HEK293T (cell line): ENCODE data around the gene ARMH4.

Source experiments
- CTCF ChIA-PET: fragments of 350-600 bp; formaldehyde crosslinking; extraction: SDS; loops from one replicate; lab custom pipeline; 2021; ENCODE audit warnings: antibody characterized with exemption, inconsistent platforms; lab: Yijun Ruan, JAX
- POLR2A ChIA-PET: fragments of 350-600 bp; formaldehyde crosslinking; extraction: SDS; loops from one replicate; lab custom pipeline; 2020; ENCODE audit warnings: antibody characterized with exemption, inconsistent platforms; lab: Yijun Ruan, JAX
- DNase-seq: peaks from one replicate; pipeline ENCODE4 v3.0.0; 2012; ENCODE audit warnings: mixed read lengths; ENCODE audit errors: extremely low spot score
- ARNT ChIP-seq: fragments of 450-650 bp; IDR thresholded peaks from 2 replicates; pipeline ENCODE4 v1.6.1; 2017; ENCODE audit warnings: mild to moderate bottlenecking
- BHLHE40 ChIP-seq: fragments of 450-650 bp; IDR thresholded peaks from 2 replicates; pipeline ENCODE4 v1.6.1; 2016; ENCODE audit warnings: mild to moderate bottlenecking, moderate library complexity, borderline replicate concordance
- CTBP1 ChIP-seq: fragments of 450-650 bp; IDR thresholded peaks from 2 replicates; pipeline ENCODE4 v1.6.1; 2016; ENCODE audit warnings: borderline replicate concordance
- ELF4 ChIP-seq: fragments of 450-650 bp; IDR thresholded peaks from 2 replicates; pipeline ENCODE4 v1.6.1; 2017; ENCODE audit warnings: antibody characterized with exemption
- FOXA1 ChIP-seq: fragments of 450-650 bp; IDR thresholded peaks from 2 replicates; pipeline ENCODE4 v1.6.1; 2016; ENCODE audit warnings: mild to moderate bottlenecking
- FOXK2 ChIP-seq: fragments of 450-650 bp; IDR thresholded peaks from 2 replicates; pipeline ENCODE4 v1.6.1; 2016; ENCODE audit warnings: mild to moderate bottlenecking
- FOXM1 ChIP-seq: fragments of 450-650 bp; IDR thresholded peaks from 2 replicates; pipeline ENCODE4 v1.6.1; 2017; ENCODE audit warnings: mild to moderate bottlenecking, borderline replicate concordance
- HDGF ChIP-seq: fragments of 450-650 bp; IDR thresholded peaks from 2 replicates; pipeline ENCODE4 v1.6.1; 2017; ENCODE audit warnings: antibody characterized with exemption, borderline replicate concordance
- L3MBTL2 ChIP-seq: fragments of 450-650 bp; conservative IDR thresholded peaks from 2 replicates; pipeline ENCODE4 v1.6.1; 2016; ENCODE audit warnings: mild to moderate bottlenecking
- LEF1 ChIP-seq: fragments of 450-650 bp; IDR thresholded peaks from 2 replicates; pipeline ENCODE4 v1.6.1; 2017; ENCODE audit warnings: mild to moderate bottlenecking, borderline replicate concordance
- NFRKB ChIP-seq: fragments of 450-650 bp; IDR thresholded peaks from 2 replicates; pipeline ENCODE4 v1.6.1; 2016; ENCODE audit warnings: mild to moderate bottlenecking, moderate library complexity
- SP1 ChIP-seq: fragments of 450-650 bp; IDR thresholded peaks from 2 replicates; pipeline ENCODE4 v1.6.1; 2017
- SUZ12 ChIP-seq: fragments of 450-650 bp; IDR thresholded peaks from 2 replicates; pipeline ENCODE4 v1.6.1; 2016; ENCODE audit warnings: mild to moderate bottlenecking
- TARDBP ChIP-seq: fragments of 450-650 bp; IDR thresholded peaks from 2 replicates; pipeline ENCODE4 v1.6.1; 2016
- ZNF384 ChIP-seq: fragments of 450-650 bp; IDR thresholded peaks from 2 replicates; pipeline ENCODE4 v1.6.1; 2016
- TF ChIP-seq, protein P1 (sequence below): fragments of 450-650 bp; IDR thresholded peaks from 2 replicates; pipeline ENCODE4 v1.6.1; 2016

ARMH4 gene

DNA sequence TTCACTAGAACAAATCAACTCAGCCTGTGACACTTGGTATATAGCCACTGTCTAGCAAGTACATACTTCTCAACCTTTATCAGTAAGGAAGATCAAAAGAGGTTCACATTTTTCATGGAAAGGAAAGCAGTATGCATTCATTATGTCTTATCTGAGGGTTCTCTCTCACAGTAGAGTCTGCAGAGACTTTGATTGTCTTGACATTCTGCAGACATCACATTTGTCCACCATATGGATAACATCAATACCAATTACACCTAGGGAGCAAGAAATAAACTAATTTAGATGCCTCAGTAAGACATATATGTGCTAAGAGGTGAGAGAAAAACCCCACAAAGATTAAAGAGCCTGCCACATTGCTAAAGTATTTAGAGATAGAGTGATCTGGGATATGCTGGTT is 175.3 kb downstream of the ARMH4 start:
- CTCF ChIA-PET: no interaction called here
- POLR2A ChIA-PET: no interaction called here
- DNase-seq: no peak

GRCh38 chr14:57974896-57975295 is 177.1 kb downstream of the ARMH4 start:
- TF ChIP-seq TARDBP (no peak), ZNF384 (no peak), SP1 (no peak), BHLHE40 (no peak), LEF1 (no peak), ELF4 (no peak), FOXA1 (no peak), ARNT (no peak), L3MBTL2 (no peak), HDGF (no peak), FOXM1 (no peak), SUZ12 (no peak), FOXK2 (no peak), CTBP1 (no peak), NFRKB (no peak)
- TF ChIP-seq, protein P1, sequence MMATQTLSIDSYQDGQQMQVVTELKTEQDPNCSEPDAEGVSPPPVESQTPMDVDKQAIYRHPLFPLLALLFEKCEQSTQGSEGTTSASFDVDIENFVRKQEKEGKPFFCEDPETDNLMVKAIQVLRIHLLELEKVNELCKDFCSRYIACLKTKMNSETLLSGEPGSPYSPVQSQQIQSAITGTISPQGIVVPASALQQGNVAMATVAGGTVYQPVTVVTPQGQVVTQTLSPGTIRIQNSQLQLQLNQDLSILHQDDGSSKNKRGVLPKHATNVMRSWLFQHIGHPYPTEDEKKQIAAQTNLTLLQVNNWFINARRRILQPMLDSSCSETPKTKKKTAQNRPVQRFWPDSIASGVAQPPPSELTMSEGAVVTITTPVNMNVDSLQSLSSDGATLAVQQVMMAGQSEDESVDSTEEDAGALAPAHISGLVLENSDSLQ: no peak
- ChIA-PET CTCF (no interaction called here), POLR2A (no interaction called here)
- DNase-seq: no peak

More for the DNA sequence above, 175.3 kb downstream of the ARMH4 start:
- TF ChIP-seq ZNF384: no peak
- no peak for TF ChIP-seq LEF1
- no peak for TF ChIP-seq HDGF
- no peak for TF ChIP-seq CTBP1
- no peak for TF ChIP-seq TARDBP
- no peak for TF ChIP-seq SUZ12
- TF ChIP-seq, protein P1: no peak
- no peak for TF ChIP-seq L3MBTL2
- no peak for TF ChIP-seq FOXM1
- no peak for TF ChIP-seq FOXK2
- no peak for TF ChIP-seq NFRKB
- TF ChIP-seq ELF4: no peak
- TF ChIP-seq ARNT: no peak
- TF ChIP-seq BHLHE40: no peak
- no peak for TF ChIP-seq SP1
- TF ChIP-seq FOXA1: no peak

GRCh38 chr14:57970594-57970993 is 181.4 kb downstream of the ARMH4 start:
- no peak for DNase-seq
- CTCF ChIA-PET: interaction anchor here (0.6 kb wide), 1 partner anchor 33 kb away, joined by 3 read pairs; no protein-coding TSS in a partner anchor
- TF ChIP-seq LEF1: no peak
- no peak for TF ChIP-seq FOXK2
- no peak for TF ChIP-seq ARNT
- no peak for TF ChIP-seq L3MBTL2
- no peak for TF ChIP-seq SUZ12
- no peak for TF ChIP-seq FOXA1
- no peak for TF ChIP-seq NFRKB
- no peak for TF ChIP-seq SP1
- TF ChIP-seq HDGF: no peak
- TF ChIP-seq ELF4: no peak
- no peak for TF ChIP-seq CTBP1
- TF ChIP-seq BHLHE40: no peak
- POLR2A ChIA-PET: no interaction called here

DNA sequence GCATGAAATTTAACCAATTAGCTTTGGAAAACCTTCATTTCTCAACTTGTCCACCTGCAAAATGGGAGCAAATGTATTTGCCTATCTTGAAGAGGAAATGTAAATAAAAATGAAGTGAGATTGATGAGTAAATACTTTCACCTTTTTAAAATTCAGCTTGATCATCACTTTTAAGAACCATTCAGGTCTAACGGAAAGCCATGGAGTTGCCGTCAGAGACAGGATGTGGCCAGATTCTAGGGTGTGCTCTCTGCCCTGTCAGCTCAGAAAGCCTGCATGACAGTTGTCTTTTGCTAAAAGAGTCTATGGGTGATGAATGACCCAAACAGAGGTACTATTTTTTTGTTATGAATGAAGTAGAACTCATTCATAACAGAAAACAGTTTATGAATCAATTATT is 181.8 kb downstream of the ARMH4 start:
- POLR2A ChIA-PET: no interaction called here
- CTCF ChIA-PET: interaction anchor here (0.6 kb wide), 1 partner anchor 33 kb away, joined by 3 read pairs; no protein-coding TSS in a partner anchor
- DNase-seq: no peak
- TF ChIP-seq L3MBTL2 (no peak), CTBP1 (no peak), NFRKB (no peak), SUZ12 (no peak), ELF4 (no peak), TARDBP (no peak), SP1 (no peak)

GRCh38 chr14:57963071-57963470 is 188.9 kb downstream of the ARMH4 start:
- ChIA-PET POLR2A (no interaction called here), CTCF (no interaction called here)
- no peak for DNase-seq
- no peak for TF ChIP-seq FOXK2
- no peak for TF ChIP-seq ARNT
- no peak for TF ChIP-seq CTBP1
- no peak for TF ChIP-seq NFRKB
- TF ChIP-seq, protein P1: no peak
- no peak for TF ChIP-seq BHLHE40
- TF ChIP-seq ZNF384: no peak
- TF ChIP-seq LEF1: no peak
- TF ChIP-seq ELF4: no peak

GRCh38 chr14:57962325-57963035 is 189.5 kb downstream of the ARMH4 start:
- TF ChIP-seq ELF4 (no peak), FOXA1 (no peak), TARDBP (no peak), ZNF384 (no peak), FOXK2 (no peak), CTBP1 (no peak), ARNT (no peak), SP1 (no peak), BHLHE40 (no peak), LEF1 (no peak), NFRKB (no peak), L3MBTL2 (no peak)
- ChIA-PET CTCF (interaction anchor here (1.1 kb wide), 1 partner anchor 9 kb away, joined by 3 read pairs; no protein-coding TSS in a partner anchor), POLR2A (no interaction called here)
- no peak for DNase-seq
